Ishikawa (cell line): ENCODE measurements around the gene RIN3.

Source experiments
- CEBPB ChIP-seq: IDR thresholded peaks from 2 replicates; pipeline ENCODE4 v1.6.1; 2012
- CREB1 ChIP-seq: IDR thresholded peaks from 2 replicates; pipeline ENCODE4 v1.6.1; 2012; ENCODE audit warnings: low read depth
- EGR1 ChIP-seq: IDR thresholded peaks from 2 replicates; pipeline ENCODE4 v1.6.1; 2012
- EP300 ChIP-seq: IDR thresholded peaks from 2 replicates; pipeline ENCODE4 v1.6.1; 2012; ENCODE audit warnings: borderline replicate concordance
- FOXM1 ChIP-seq: IDR thresholded peaks from 2 replicates; pipeline ENCODE4 v1.6.1; 2012; ENCODE audit warnings: low read depth, borderline replicate concordance
- MAX ChIP-seq: IDR thresholded peaks from 2 replicates; pipeline ENCODE4 v1.6.1; 2012
- NFIC ChIP-seq: IDR thresholded peaks from 2 replicates; pipeline ENCODE4 v1.6.1; 2012
- RAD21 ChIP-seq: IDR thresholded peaks from 2 replicates; pipeline ENCODE4 v1.6.1; 2012; ENCODE audit warnings: low read depth
- REST ChIP-seq: IDR thresholded peaks from 2 replicates; pipeline ENCODE4 v1.6.1; 2012; ENCODE audit warnings: low read depth, mild to moderate bottlenecking
- TAF1 ChIP-seq: IDR thresholded peaks from 2 replicates; pipeline ENCODE4 v1.6.1; 2012; ENCODE audit warnings: low read depth, mild to moderate bottlenecking
- TCF12 ChIP-seq: IDR thresholded peaks from 2 replicates; pipeline ENCODE4 v1.6.1; 2012; ENCODE audit warnings: low read depth
- TEAD4 ChIP-seq: IDR thresholded peaks from 2 replicates; pipeline ENCODE4 v1.6.1; 2012
- USF1 ChIP-seq: IDR thresholded peaks from 2 replicates; pipeline ENCODE4 v1.6.1; 2012
- YY1 ChIP-seq: IDR thresholded peaks from 2 replicates; pipeline ENCODE4 v1.6.1; 2012; ENCODE audit warnings: low read depth
- ZBTB7A ChIP-seq: IDR thresholded peaks from 2 replicates; pipeline ENCODE4 v1.6.1; 2012; ENCODE audit warnings: low read depth

The RIN3 gene

GRCh38 chr14:92601757-92602417 lies 88.3 kb downstream of the RIN3 start:
- no peak for TF ChIP-seq TEAD4
- no peak for TF ChIP-seq YY1
- no peak for TF ChIP-seq NFIC
- TF ChIP-seq CEBPB, result no peak
- no peak for TF ChIP-seq MAX
- TF ChIP-seq CREB1, result no peak
- TF ChIP-seq USF1, result no peak
- TF ChIP-seq ZBTB7A, result no peak
- TF ChIP-seq RAD21, result no peak
- TF ChIP-seq EP300, result no peak
- TF ChIP-seq TAF1, result no peak

- TF ChIP-seq EP300 (no peak), NFIC (peak; percentile 73), RAD21 (peak; percentile 56)
Measured at GRCh38 chr14:92603309-92604242, 90.0 kb downstream of the RIN3 start.

GRCh38 chr14:92605274-92605940 lies 91.8 kb downstream of the RIN3 start:
- TF ChIP-seq MAX (no peak), CREB1 (no peak), USF1 (no peak), EP300 (no peak), TAF1 (no peak), NFIC (no peak), REST (no peak), TEAD4 (no peak), EGR1 (no peak), CEBPB (no peak), FOXM1 (no peak), YY1 (no peak), TCF12 (no peak)

GRCh38 chr14:92607251-92607650 lies 93.7 kb downstream of the RIN3 start:
- TF ChIP-seq NFIC (no peak), CREB1 (no peak), EP300 (no peak), ZBTB7A (no peak), TCF12 (no peak), TEAD4 (no peak), EGR1 (no peak), RAD21 (no peak), CEBPB (no peak), YY1 (no peak)

GRCh38 chr14:92607702-92608429 lies 94.3 kb downstream of the RIN3 start:
- TF ChIP-seq TAF1 (no peak), ZBTB7A (no peak)

- TF ChIP-seq USF1 (no peak), ZBTB7A (no peak), YY1 (no peak), TCF12 (no peak), TAF1 (no peak), REST (no peak), NFIC (no peak), MAX (no peak), FOXM1 (no peak), CREB1 (no peak), CEBPB (no peak)
Measured at GRCh38 chr14:92609955-92610354, 96.4 kb downstream of the RIN3 start.
